ENCODE measurements around the gene IFIT1B. TPM values are rescaled to one million over a fixed set of nuclear protein-coding genes. Genes with fewer than 3 reads are reported as not detected.

The IFIT1B gene
- total RNA-seq, 2 donors from 2014 or later, result not detected

- DNase-seq (no peak), ATAC-seq (no peak)
- intact Hi-C loops (cut with DNase I, micrococcal nuclease), result no loop called here
Measured at GRCh38 chr10:89431977-89432376, 54.1 kb downstream of the IFIT1B start.

Other genes with a start within 250 kb of the IFIT1B start
- gene CH25H, start 170.7 kb upstream of the IFIT1B start, total RNA-seq, result 1 to 10 TPM in 1 of 2 donors, under 1 TPM in 1; 0.46 to 1.3 TPM
- 10 to 100 TPM; 19.0 to 39.8 TPM for gene LIPA, start 126.3 kb upstream of the IFIT1B start, total RNA-seq
- 1 to 10 TPM; 4.3 to 7.1 TPM for gene IFIT2, start 76.0 kb upstream of the IFIT1B start, total RNA-seq
- 10 to 100 TPM in 1 of 2 donors, 1 to 10 TPM in 1; 5.0 to 10.3 TPM for gene IFIT3, start 50.1 kb upstream of the IFIT1B start, total RNA-seq
- 1 to 10 TPM; 6.1 to 6.8 TPM for gene IFIT1, start 14.6 kb downstream of the IFIT1B start, total RNA-seq
- gene IFIT5, start 36.5 kb downstream of the IFIT1B start, total RNA-seq, result 10 to 100 TPM; 10.2 to 10.6 TPM
- gene SLC16A12, start 157.5 kb downstream of the IFIT1B start, total RNA-seq, result under 1 TPM; 0.34 to 0.78 TPM

Data from left colon (tissue), 2 donors.